NCI-H748 treated with DMSO at 0.1 percent for 48 hours (cell line): ENCODE results near the gene DOCK2.
"Not testable (repeated sequence)": the region's sequence is repeated elsewhere in the genome, so short reads cannot be mapped to it uniquely, and the experiment has no call there.

Source experiments
- DNase-seq: peaks from one replicate; lab custom pipeline; 2025; lab: John Stamatoyannopoulos, UW

DOCK2 gene

GRCh38 chr5:169817031-169817430 is 180.0 kb downstream of the DOCK2 start:
- DNase-seq, result no peak

GRCh38 chr5:169826618-169827017 is 189.5 kb downstream of the DOCK2 start:
- no peak for DNase-seq

- DNase-seq, result no peak
Measured at GRCh38 chr5:169827769-169828168, 190.7 kb downstream of the DOCK2 start.

- no peak for DNase-seq
Measured at GRCh38 chr5:169828385-169828784, 191.3 kb downstream of the DOCK2 start.

GRCh38 chr5:169831331-169831730 is 194.3 kb downstream of the DOCK2 start:
- no peak for DNase-seq

DNA sequence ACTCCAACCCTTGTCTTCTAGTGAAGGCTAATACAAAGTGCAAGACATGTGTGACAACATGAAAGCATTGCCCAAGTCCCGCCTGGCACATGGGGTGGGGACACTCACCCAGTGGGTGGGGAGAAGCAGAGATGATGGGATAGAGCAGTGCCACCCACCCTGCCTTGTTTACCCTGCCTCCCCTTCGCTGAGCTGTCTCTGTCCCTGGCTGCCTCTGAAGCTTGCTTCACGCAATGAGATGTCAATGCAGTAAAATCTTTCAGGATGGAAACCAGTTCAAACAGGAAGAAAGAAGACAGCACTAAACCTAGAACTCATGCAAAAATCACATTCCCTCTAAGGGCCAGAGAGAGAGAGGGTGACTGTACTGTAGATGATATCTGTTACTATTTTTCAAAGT is 195.2 kb downstream of the DOCK2 start:
- DNase-seq, result no peak

DNA sequence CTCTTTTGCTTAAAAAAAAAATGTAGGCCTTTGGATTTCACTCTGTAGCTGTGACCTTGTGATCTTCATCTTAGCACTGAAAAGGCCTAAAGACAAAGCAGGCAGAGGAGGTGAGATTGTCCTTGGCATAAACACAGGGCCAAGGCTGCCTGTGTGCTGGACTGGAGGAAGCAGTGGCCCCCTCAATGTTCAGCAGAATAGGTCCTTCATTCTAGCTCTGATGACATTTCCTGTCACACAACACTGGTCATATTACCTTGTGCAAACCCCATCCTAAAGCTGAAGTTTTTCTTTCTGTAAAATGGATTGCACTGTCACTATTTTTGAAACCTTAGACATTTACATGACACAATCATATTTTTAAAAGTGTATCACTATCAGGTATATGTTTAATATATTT is 195.8 kb downstream of the DOCK2 start:
- no peak for DNase-seq

DNA sequence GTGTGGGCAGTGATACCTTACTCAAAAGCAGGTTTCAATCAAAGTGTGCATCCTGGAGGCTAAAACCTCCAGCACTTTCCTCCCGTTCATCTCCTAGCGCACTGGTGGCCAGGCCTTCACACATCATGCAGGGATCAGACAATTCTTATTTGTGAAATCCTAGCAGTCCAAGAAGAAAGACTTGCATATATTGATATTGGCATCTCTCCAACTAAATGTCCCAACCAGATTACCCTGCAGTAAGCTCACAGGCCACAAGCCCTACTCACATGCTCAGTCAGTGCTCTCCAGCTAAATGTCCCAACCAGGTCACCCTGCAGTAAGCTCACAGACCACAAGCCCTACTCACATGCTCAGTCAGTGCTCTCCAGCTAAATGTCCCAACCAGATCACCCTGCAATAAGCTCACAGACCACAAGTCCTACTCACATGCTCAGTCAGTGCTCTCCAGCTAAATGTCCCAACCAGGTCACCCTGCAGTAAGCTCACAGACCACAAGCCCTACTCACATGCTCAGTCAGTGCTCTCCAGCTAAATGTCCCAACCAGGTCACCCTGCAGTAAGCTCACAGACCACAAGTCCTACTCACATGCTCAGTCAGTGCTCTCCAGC is 196.7 kb downstream of the DOCK2 start:
- DNase-seq, result not testable (repeated sequence)

GRCh38 chr5:169834540-169834939 is 197.5 kb downstream of the DOCK2 start:
- not testable (repeated sequence) for DNase-seq

GRCh38 chr5:169836835-169837536 is 199.9 kb downstream of the DOCK2 start:
- DNase-seq, result no peak

DNA sequence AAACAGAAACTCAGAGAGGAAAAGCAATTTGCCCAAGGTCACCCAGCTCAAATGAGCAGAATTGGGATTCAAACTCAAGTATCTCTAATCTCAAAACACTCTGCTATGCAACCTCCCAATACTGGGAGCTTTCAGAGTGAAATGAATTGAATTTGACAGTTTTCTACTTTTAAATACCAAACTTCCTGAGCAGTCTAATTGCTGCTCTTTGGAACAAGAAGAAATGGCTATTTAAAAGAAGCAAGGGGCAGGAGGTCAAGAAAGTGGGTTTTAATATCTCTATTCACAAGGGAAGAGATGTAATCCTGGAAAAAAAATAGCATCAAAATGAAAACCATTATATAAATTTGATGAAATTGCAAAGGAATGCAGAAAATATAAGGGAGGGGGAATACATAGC is 200.6 kb downstream of the DOCK2 start:
- no peak for DNase-seq

DNA sequence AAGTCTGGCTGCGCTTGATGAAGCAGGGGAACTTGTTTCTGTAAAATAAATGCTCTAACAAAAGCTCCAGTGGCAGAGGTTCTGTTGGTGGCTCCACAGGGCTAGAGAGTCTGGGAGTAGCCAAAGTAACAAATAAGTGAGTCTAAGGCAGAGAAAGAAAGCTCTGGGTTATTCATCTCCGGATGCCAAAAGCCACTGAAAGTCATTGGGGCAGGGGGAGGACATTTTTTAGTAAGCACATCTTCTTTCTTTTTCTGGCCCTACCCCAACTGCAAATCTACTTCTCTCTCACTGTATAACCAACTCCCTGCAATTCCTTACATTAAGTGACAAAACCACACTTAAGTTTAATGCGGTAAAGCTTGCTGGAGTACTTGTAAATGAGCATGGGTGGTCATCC is 201.6 kb downstream of the DOCK2 start:
- DNase-seq, result no peak

GRCh38 chr5:169840405-169840804 is 203.3 kb downstream of the DOCK2 start:
- no peak for DNase-seq

DNA sequence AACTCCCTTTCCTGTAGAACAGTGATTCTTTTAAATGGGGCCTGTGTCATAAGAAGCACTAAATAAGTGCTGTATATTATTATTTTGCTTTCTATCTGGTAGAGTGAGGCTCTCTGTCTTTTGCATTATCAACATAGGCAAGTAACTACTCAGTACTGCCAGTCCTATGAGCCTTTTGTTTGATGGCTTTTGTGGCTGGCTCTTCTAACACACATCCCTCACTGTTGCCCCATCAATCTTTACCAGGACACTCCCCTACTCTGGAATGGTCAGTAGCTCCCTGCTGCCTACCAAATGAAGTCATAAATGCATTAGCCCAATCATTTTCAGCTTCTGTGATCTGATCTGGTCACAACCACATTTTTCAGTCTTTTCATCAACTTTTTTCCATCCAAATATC is 205.6 kb downstream of the DOCK2 start:
- DNase-seq, result no peak

GRCh38 chr5:169847519-169847918 is 210.4 kb downstream of the DOCK2 start:
- no peak for DNase-seq

DNA sequence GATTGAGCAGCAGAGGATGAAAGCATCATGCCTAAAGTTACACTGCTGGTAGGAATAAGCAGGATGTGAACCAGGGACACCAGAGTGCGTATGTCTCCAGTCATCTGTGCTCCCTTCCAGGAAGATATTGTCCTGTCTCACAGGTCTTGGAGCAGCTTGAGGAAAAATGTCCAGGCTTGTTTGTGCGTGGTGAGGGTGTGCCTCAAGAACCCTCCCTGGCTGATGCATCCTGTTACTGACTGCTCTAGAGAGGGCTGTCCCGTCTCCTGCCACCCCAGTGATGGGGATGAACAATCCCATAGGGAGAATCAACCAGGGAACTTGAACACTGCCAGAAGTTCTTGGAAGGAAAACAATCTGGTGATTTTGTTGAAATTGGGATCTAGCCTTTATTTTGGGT is 211.2 kb downstream of the DOCK2 start:
- DNase-seq, result no peak

DNA sequence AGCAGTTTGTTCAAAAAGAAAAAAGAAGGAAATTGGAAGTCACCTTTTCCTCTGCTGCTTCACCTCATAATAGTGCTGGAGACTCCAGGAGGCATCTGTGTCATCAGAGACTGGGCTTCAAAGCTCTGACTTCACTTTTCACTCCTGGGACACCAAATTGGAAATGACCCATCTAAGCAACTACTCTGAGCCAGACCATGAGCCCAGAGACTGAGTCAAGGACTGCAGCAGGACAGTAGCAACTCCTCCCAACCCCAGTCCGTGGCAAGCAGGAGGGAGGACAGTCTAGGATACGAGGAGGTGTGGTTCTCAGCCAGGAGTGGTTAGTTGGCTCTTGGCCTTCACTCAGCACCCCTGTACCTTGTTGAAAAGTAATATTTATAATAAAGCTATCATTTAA is 211.7 kb downstream of the DOCK2 start:
- DNase-seq, result no peak

- DNase-seq, result no peak
Measured at GRCh38 chr5:169850409-169850808, 213.3 kb downstream of the DOCK2 start.

- DNase-seq, result no peak
Measured at GRCh38 chr5:169851321-169851850, 214.3 kb downstream of the DOCK2 start.

GRCh38 chr5:169856571-169856970 is 219.5 kb downstream of the DOCK2 start:
- no peak for DNase-seq

GRCh38 chr5:169860585-169860984 is 223.5 kb downstream of the DOCK2 start:
- no peak for DNase-seq

- no peak for DNase-seq
Measured at GRCh38 chr5:169861433-169861832, 224.4 kb downstream of the DOCK2 start.

- DNase-seq, result no peak
Measured at GRCh38 chr5:169861934-169862333, 224.9 kb downstream of the DOCK2 start.

DNA sequence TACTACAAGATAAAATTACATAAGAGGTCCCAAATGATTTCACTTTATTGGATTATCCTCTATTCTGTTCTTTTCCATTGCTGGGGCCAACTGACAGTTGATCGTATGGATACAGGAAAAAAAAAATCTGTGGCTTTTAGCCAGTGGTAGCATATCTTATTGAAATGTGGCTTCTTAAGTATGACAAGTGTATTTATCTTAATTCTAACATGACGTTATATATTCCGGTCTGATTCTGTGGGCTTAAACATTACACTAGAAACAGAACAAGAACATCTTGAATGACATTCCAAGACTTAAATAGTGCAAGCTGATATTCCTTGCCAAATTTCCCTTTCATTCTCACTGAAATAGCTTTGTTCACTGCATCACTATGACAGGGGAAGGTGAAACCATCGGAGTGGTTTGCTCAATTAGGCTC is 225.3 kb downstream of the DOCK2 start:
- no peak for DNase-seq
